PC-9 (cell line): ENCODE results near the gene SFMBT2.

Source experiments
- EZH2 ChIP-seq: fragments of 200-600 bp; sonication (generic); IDR thresholded peaks from 2 replicates; pipeline ENCODE4 v1.8.0; 2017; ENCODE audit warnings: antibody characterized with exemption, low read depth
- TF ChIP-seq, protein P1 (sequence below): fragments of 200-600 bp; sonication (generic); conservative IDR thresholded peaks from 2 replicates; pipeline ENCODE4 v1.6.1; 2017; ENCODE audit warnings: mixed run types, antibody characterized with exemption, mild to moderate bottlenecking, moderate library complexity

- TF ChIP-seq, protein P1, sequence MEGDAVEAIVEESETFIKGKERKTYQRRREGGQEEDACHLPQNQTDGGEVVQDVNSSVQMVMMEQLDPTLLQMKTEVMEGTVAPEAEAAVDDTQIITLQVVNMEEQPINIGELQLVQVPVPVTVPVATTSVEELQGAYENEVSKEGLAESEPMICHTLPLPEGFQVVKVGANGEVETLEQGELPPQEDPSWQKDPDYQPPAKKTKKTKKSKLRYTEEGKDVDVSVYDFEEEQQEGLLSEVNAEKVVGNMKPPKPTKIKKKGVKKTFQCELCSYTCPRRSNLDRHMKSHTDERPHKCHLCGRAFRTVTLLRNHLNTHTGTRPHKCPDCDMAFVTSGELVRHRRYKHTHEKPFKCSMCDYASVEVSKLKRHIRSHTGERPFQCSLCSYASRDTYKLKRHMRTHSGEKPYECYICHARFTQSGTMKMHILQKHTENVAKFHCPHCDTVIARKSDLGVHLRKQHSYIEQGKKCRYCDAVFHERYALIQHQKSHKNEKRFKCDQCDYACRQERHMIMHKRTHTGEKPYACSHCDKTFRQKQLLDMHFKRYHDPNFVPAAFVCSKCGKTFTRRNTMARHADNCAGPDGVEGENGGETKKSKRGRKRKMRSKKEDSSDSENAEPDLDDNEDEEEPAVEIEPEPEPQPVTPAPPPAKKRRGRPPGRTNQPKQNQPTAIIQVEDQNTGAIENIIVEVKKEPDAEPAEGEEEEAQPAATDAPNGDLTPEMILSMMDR: no peak
- no peak for TF ChIP-seq EZH2
Observed at GRCh38 chr10:7458556-7458955, 47.7 kb upstream of the SFMBT2 start.
